ENCODE results near the gene TMEM132C.

DNA sequence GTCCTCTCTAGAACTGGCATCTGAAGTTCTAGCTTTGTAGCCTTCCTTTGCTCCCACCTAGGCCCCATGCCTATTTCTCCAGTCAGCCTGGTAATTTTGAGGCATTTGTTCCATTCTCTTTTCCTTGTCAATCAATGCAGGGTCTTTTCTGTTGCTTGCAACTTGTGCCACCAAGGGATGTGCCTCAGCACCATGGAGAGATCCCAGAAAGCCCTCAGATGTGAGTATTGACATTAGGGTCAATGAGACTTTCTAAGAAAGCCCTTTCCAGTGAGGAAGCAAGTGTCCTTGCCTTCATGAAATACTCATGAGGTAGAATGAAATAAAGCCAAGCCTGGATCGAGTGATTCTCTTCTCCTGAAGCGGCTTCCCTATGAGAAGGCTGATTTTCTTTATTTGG lies 342.9 kb downstream of the TMEM132C start:
- TF ChIP-seq, protein P1, sequence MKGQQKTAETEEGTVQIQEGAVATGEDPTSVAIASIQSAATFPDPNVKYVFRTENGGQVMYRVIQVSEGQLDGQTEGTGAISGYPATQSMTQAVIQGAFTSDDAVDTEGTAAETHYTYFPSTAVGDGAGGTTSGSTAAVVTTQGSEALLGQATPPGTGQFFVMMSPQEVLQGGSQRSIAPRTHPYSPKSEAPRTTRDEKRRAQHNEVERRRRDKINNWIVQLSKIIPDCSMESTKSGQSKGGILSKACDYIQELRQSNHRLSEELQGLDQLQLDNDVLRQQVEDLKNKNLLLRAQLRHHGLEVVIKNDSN (IDR thresholded peaks at IDR 0.05) = no peak
- TF ChIP-seq, protein P2, sequence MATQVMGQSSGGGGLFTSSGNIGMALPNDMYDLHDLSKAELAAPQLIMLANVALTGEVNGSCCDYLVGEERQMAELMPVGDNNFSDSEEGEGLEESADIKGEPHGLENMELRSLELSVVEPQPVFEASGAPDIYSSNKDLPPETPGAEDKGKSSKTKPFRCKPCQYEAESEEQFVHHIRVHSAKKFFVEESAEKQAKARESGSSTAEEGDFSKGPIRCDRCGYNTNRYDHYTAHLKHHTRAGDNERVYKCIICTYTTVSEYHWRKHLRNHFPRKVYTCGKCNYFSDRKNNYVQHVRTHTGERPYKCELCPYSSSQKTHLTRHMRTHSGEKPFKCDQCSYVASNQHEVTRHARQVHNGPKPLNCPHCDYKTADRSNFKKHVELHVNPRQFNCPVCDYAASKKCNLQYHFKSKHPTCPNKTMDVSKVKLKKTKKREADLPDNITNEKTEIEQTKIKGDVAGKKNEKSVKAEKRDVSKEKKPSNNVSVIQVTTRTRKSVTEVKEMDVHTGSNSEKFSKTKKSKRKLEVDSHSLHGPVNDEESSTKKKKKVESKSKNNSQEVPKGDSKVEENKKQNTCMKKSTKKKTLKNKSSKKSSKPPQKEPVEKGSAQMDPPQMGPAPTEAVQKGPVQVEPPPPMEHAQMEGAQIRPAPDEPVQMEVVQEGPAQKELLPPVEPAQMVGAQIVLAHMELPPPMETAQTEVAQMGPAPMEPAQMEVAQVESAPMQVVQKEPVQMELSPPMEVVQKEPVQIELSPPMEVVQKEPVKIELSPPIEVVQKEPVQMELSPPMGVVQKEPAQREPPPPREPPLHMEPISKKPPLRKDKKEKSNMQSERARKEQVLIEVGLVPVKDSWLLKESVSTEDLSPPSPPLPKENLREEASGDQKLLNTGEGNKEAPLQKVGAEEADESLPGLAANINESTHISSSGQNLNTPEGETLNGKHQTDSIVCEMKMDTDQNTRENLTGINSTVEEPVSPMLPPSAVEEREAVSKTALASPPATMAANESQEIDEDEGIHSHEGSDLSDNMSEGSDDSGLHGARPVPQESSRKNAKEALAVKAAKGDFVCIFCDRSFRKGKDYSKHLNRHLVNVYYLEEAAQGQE (IDR thresholded peaks at IDR 0.05; ENCODE audit: low read depth) = peak; percentile 79
- TF ChIP-seq, protein P3, sequence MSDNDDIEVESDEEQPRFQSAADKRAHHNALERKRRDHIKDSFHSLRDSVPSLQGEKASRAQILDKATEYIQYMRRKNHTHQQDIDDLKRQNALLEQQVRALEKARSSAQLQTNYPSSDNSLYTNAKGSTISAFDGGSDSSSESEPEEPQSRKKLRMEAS (IDR thresholded peaks at IDR 0.05) = no peak
- TF ChIP-seq EP300 (IDR thresholded peaks at IDR 0.05; ENCODE audit: borderline replicate concordance) = no peak
- TF ChIP-seq CEBPB (IDR thresholded peaks at IDR 0.05) = no peak
- TF ChIP-seq NFIC (IDR thresholded peaks at IDR 0.05) = no peak
- TF ChIP-seq TCF12 (IDR thresholded peaks at IDR 0.05; ENCODE audit: low read depth) = no peak
- TF ChIP-seq TAF1 (IDR thresholded peaks at IDR 0.05; ENCODE audit: low read depth) = no peak
- no peak for TF ChIP-seq YY1 (IDR thresholded peaks at IDR 0.05; ENCODE audit: low read depth)
- TF ChIP-seq RAD21 (IDR thresholded peaks at IDR 0.05; ENCODE audit: low read depth) = no peak
- no peak for TF ChIP-seq EGR1 (IDR thresholded peaks at IDR 0.05)
- TF ChIP-seq FOXM1 (IDR thresholded peaks at IDR 0.05; ENCODE audit: borderline replicate concordance, low read depth) = no peak

Measured in Ishikawa (cell line).